GM19351 (cell line): ENCODE data around the gene CCND2.

Experiments used
- ATAC-seq: cut with Tn5 transposase; IDR thresholded peaks from one replicate; pipeline ENCODE4 v1.9.1; 2021; ENCODE audit warnings: mild to moderate bottlenecking, moderate library complexity; ENCODE audit not compliant: unreplicated experiment

CCND2 gene

GRCh38 chr12:4275870-4276301 lies 2.3 kb downstream of the CCND2 start:
- no peak for ATAC-seq

DNA sequence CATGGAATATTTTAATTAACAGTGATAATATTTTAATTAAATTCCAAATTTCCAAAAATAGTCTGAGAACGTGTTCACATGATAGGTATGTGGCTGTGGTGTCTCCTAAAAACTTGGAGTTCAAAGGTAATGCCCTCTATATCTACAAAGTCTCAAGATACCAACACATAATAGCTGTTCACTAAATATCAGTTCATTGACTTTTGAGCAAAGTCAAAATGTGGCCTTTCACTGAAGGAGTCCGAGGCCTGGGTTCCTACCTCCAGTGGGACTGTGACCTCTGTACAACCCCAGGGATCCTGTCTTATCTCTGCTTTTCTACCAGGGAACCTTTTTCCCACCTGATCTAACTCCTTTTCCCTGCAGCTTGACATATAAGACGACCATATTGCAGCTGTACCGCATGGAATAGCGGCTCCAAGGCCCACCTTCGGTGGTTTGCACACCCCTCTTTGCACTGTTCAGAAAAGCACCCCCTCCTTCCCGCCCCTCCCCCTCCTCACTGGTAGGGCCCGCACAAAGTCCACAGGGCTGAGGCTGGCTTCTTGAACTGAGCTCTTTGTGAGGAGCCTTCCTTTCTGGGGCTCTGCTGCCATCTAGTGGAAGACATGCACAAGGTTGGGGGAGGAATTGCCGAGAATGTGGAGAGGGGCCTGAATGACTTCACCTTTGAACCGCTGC lies 3.1 kb downstream of the CCND2 start:
- ATAC-seq = peak; percentile 55

- ATAC-seq = no peak
These were observed 3.6 kb downstream of the CCND2 start for GRCh38 chr12:4277205-4277543.

GRCh38 chr12:4277857-4278256 lies 4.3 kb downstream of the CCND2 start:
- no peak for ATAC-seq

DNA sequence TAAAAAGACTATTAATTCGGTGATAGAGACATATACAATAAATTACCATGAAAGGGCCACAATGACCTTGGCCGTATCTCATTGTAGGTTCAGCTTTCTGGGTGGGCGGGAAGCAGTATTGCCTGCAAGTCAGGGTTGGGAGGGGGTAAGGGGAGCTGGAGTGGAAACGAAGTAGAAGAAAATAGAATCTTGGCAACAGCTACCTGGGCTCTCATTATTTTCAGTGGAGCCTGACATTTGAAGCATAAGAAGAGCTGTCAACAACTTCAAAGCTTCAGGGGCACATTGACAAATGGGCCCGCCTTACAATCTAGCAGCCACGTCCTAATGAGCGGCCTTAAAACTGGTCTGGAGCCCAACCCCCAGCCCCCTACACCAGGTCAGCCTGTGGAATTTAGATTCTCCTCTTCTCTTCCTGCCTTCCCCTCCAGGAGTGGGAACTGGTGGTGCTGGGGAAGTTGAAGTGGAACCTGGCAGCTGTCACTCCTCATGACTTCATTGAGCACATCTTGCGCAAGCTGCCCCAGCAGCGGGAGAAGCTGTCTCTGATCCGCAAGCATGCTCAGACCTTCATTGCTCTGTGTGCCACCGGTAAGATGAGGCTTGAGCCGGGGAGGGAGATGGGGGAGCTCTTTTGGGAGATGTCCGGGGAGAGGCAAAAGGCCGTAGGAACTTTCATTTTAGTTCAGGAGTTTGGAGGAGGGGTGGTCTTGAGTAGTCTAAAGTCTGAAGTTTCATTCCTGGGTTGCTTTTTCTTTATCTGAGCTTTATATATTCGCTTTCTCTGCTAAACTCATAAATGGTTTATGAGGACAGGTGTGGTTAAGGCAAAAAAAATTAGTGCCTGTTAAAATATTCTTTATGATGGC lies 5.0 kb downstream of the CCND2 start:
- no peak for ATAC-seq

DNA sequence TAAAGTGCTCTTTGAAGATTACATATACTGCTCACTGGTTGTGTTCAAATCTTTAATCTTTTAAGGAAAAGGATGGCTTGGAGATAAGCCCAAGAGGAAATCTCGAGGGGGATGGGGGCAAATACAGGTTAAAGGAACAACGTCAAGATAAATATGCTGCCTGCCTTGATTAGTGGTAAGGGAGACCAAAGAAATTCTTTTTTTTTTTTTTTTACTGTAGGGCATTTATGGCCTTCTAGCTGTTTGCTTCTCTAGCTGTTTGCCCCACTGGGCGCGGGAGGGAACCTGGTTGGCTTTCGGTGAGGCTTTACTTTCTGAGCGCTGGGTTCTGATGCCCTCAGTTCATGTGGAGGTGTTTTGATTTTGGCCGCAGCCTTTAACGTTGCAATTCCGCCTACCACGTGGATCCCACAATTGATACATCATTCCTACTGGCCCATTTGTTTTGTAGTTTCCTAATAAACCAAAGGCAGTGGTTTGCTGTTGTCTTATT lies 5.7 kb downstream of the CCND2 start:
- no peak for ATAC-seq

DNA sequence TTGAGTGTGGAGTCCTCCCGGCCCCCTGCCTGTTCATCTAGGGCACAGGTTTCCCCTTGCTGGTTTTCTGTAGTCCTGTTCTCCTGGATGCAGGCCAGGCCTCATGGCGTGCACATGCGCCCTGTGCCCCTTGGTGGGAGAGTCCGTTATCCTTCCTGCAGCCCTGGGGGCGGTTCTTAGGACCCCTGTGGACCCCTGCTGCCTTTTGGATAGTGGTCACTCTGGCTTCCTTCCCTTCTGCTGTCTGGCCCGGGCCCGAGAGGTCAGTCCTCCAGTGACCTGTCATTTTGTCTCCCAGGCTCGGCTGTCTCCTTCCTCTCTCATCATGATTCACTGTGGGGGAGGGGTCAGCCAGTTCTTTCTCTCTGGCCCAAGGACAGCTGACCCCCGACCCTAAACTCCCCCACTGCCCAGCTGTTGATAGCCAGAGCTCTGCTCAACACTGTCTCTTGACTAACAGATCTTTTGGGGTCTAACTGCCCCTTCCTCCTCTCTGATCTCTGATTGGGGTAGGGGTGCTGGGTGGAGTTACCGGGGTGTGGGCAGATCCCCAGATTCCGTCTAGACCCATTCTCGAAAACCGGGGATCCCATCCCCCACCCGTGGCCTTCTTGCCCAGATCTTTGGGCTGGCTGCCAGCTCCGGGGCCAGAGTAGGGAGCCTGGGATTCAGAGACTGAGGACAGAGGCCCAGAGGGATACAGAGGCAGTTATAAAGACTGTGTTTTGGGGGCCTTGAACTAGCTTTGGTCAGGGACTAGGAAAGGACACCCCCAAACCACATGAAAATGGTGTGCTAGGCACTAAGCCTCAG lies 7.0 kb downstream of the CCND2 start:
- no peak for ATAC-seq

GRCh38 chr12:4281173-4281654 lies 7.7 kb downstream of the CCND2 start:
- ATAC-seq = no peak

- ATAC-seq = no peak
These were observed 8.7 kb downstream of the CCND2 start for GRCh38 chr12:4282103-4282891.

GRCh38 chr12:4282892-4283511 lies 9.4 kb downstream of the CCND2 start:
- no peak for ATAC-seq

DNA sequence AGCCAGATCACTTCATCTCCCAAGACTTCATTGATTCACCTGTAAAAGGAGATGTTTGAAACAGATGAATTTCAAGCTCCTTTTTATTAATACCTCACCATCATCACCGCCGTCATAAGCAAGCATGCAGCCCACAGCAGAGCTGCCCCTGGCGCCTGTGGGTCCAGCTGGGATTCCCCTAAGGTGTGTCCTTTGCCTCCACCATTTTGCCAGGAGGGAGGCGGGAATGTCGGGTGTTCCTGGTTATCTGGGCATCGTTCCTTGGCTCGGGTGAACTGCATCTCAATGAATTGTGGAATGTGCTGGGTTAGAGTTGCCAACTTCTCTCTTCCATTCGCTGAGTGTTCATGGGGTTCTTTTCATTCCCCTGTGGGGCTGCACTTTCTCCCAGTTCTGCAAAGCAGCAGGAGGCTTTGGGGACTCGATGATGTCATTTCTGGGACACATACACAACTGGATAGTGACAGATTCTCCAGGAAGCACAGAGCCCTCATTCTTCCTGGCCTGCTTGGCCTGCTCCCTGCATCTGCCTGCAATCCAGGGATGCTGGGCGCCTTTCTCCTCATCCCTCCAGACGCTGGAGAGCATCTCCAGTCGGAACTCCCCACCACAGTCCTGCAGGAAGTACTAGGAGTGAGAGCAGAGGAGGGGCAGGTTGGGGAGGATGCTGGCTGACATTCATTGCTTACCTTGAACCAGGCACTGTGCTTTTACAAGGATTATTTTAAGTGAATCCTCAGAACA lies 10.1 kb downstream of the CCND2 start:
- ATAC-seq = no peak

DNA sequence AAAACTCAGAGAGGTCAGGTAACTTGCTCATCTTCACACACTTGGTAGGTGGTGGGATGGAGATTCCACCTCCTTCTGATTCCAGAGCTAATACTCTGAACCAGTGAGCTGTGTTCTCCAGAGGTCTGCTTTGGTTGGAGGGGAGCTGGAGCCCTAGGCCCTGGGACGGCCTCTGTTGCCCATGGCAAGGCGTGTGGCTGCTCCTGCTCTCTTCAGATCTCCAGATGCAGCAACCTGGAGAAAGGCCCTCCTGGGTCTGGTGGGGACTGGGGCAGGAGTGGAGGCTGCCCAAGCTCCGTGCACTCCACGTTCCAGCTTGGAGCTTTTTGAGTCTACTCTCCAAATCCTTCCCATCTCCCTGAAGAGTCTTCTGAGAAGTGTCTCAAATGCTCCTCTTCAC lies 10.7 kb downstream of the CCND2 start:
- ATAC-seq = no peak

GRCh38 chr12:4285070-4285469 lies 11.5 kb downstream of the CCND2 start:
- ATAC-seq = no peak

DNA sequence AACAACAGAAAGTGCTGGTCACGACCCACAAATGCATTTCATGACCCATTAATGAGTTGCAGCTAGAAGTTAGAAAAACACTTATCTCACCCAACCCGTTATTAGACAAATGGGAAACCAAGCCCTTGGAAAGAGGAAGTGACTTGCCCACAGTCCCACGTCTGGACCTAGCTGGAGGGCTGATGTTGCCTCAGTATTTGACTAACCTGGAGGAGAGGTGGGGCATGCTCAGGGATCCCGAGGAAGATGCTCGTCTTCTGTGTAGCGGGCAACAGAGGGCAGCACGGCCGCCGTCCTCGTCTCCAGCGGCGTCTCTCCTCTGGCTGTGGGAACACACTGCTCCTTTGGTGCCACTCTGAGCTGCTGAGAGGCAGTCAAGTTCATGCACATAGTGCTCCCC lies 12.7 kb downstream of the CCND2 start:
- no peak for ATAC-seq

- no peak for ATAC-seq
These were observed 13.3 kb downstream of the CCND2 start for GRCh38 chr12:4286771-4287317.

DNA sequence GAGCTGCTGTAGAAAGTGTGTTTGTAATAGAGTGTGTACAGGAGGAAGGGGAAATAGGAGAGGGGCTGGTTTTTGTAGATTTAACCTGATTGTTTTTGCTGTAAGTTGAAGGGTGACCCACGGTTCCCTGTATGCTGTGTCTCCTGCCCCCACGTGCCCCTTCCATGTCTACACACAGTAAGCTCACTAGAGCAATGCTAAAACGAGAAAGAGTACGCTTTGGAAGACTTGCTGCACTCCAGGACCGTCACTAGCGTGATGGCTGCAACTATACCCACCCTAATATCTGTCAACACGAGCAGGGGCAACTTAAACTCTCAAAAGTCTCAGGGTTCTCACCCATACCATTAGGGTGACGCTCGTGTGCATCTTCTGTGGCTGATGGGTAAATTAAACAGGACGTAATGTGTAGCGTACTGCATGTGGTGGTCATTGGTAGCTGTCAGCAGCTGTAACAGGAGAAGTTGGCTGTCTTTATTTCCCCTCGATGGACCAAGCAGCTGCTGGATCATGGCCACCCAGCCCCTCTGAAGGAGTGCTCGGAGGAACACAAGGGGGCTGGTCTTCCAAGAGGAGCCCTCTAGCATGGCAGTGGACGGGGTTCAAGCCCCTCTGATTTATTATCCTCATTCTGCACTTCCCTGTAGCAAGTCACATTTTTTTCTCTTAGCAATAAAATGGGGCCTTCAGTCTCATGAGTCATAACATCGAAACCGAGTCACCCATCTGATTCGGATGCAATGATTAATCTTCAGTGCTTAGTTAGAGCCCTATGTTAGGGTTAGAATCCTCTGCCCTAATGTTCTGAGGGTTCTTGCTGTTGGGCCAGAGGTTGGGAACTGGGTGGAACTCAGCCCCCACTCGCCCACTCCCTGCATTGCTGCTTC lies 14.0 kb downstream of the CCND2 start:
- ATAC-seq = no peak

GRCh38 chr12:4288296-4289131 lies 15.0 kb downstream of the CCND2 start:
- no peak for ATAC-seq
